Measurements from ENCODE around the gene ERG28. TPM values are rescaled to one million over a fixed set of nuclear protein-coding genes. Genes with fewer than 3 reads are reported as not detected.
"Not testable (repeated sequence)": the region's sequence is repeated elsewhere in the genome, so short reads cannot be mapped to it uniquely, and the experiment has no call there.

The ERG28 gene
- total and polyA plus RNA-seq, 2 experiments from 2014 or later = 12.7 to 60.7 TPM

- Histone ChIP-seq H3K36me3 (peaks cover 8% of the 10 kb centered on the region), H3K27me3 (no peaks in the 10 kb centered on the region), H3K27ac (no peak overlapping the region), H3K9me3 (ENCODE audit: low read depth) (no peaks in the 10 kb centered on the region), H3K4me3 (no peak overlapping the region), H3K4me1 (ENCODE audit: low read depth) (peaks cover 10% of the 10 kb centered on the region)
- TF ChIP-seq, protein P1, sequence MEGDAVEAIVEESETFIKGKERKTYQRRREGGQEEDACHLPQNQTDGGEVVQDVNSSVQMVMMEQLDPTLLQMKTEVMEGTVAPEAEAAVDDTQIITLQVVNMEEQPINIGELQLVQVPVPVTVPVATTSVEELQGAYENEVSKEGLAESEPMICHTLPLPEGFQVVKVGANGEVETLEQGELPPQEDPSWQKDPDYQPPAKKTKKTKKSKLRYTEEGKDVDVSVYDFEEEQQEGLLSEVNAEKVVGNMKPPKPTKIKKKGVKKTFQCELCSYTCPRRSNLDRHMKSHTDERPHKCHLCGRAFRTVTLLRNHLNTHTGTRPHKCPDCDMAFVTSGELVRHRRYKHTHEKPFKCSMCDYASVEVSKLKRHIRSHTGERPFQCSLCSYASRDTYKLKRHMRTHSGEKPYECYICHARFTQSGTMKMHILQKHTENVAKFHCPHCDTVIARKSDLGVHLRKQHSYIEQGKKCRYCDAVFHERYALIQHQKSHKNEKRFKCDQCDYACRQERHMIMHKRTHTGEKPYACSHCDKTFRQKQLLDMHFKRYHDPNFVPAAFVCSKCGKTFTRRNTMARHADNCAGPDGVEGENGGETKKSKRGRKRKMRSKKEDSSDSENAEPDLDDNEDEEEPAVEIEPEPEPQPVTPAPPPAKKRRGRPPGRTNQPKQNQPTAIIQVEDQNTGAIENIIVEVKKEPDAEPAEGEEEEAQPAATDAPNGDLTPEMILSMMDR (IDR thresholded peaks at IDR 0.05; ENCODE audit: low read depth, low read length) = no peak
- DNase-seq (ENCODE audit: low read depth in 1 of 2, low spot score in 1 of 2) = no peak
These were observed 41.4 kb upstream of the ERG28 start for GRCh38 chr14:75702122-75702521.

- Histone ChIP-seq H3K36me3 (peaks cover 4% of the 10 kb centered on the region), H3K9me3 (ENCODE audit: low read depth) (no peaks in the 10 kb centered on the region), H3K4me1 (ENCODE audit: low read depth) (peaks cover 10% of the 10 kb centered on the region), H3K4me3 (no peak overlapping the region), H3K27ac (no peak overlapping the region), H3K27me3 (no peaks in the 10 kb centered on the region)
- TF ChIP-seq, protein P1 (IDR thresholded peaks at IDR 0.05; ENCODE audit: low read depth, low read length) = no peak
- peak in 1 of 2 donors; percentile 13 for DNase-seq (ENCODE audit: low read depth in 1 of 2, low spot score in 1 of 2)
These were observed 39.6 kb upstream of the ERG28 start for GRCh38 chr14:75700295-75700694.

DNA sequence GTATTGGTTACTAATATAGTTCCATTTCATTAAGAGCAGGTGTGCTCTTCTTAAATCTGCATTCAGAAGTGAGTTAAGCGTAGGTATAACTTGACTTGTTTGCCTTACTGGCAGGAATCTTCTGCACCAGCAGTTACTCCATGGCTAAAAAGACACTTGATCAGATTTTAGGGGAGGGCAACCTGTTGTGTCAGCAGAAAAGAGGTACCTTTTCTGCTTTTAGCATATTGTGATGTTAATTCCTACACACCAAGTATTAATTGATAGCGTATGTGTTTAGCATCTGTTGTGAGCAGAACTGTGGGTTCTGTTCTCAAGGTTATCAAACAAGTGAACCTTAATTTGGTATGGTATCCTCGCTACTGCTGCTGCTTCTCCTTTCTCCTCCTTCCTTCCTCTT, 38.7 kb upstream of the ERG28 start:
- Histone ChIP-seq H3K4me3 (no peak overlapping the region), H3K27me3 (no peaks in the 10 kb centered on the region)
- TF ChIP-seq, protein P1 (IDR thresholded peaks at IDR 0.05; ENCODE audit: low read depth, low read length) = no peak

DNA sequence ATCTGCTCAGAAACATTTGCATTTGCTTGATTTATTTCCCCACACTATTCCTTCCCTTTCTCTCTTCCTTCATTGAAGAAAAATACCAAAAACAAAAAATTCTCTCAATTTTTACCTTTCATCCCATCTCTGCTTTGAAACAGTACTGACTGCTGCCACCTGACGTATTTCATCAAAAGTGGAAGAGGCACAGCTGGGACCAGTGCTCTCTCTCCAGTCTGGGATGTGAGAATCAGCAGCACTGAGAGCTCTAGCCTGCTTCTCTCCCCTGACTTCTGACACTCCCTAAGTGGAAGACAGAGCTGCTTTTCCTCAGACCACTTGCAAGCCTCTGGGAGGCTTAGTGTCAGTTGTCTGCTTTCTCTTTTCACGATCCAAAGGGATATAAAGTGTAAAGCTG, 37.2 kb upstream of the ERG28 start:
- H3K9me3 ChIP-seq (ENCODE audit: low read depth) = no peaks in the 10 kb centered on the region
- TF ChIP-seq, protein P1 (IDR thresholded peaks at IDR 0.05; ENCODE audit: low read depth, low read length) = no peak
- peaks cover 10% of the 10 kb centered on the region for H3K36me3 ChIP-seq
- no peak overlapping the region for H3K4me3 ChIP-seq
- H3K27me3 ChIP-seq = no peaks in the 10 kb centered on the region
- H3K27ac ChIP-seq = peak overlapping the region; percentile 47
- peaks cover 10% of the 10 kb centered on the region for H3K4me1 ChIP-seq (ENCODE audit: low read depth)
- DNase-seq (ENCODE audit: low read depth in 1 of 2, low spot score in 1 of 2) = peak in 1 of 2 donors; percentile 48

More for the DNA sequence above, 38.7 kb upstream of the ERG28 start:
- DNase-seq (ENCODE audit: low read depth in 1 of 2, low spot score in 1 of 2) = no peak
- no peak overlapping the region for H3K27ac ChIP-seq
- H3K4me1 ChIP-seq (ENCODE audit: low read depth) = peaks cover 10% of the 10 kb centered on the region
- H3K9me3 ChIP-seq (ENCODE audit: low read depth) = no peaks in the 10 kb centered on the region
- H3K36me3 ChIP-seq = peaks cover 7% of the 10 kb centered on the region

DNA sequence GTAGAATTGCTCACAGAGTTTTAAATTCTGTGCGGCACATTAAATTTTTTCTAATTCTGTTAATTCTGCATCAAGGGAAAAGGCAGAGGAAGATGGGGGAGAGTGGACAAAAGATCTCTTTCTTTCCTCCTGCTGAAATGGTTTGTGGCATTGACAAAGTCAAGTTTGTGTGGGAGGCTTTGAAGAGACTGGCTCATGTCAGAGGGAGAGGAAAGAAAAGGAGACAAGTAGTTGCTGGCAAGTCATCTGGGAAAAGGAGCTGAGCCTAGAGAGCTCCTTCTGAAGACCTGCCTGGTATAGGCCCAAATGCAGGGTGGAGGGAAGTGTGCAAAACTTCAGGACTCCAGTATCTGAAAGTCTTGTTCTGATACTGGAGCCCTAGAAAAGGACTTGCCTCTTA, 36.7 kb upstream of the ERG28 start:
- no peaks in the 10 kb centered on the region for H3K27me3 ChIP-seq
- H3K36me3 ChIP-seq = peaks cover 10% of the 10 kb centered on the region
- no peaks in the 10 kb centered on the region for H3K9me3 ChIP-seq (ENCODE audit: low read depth)
- TF ChIP-seq, protein P1 (IDR thresholded peaks at IDR 0.05; ENCODE audit: low read depth, low read length) = no peak
- peak overlapping the region; percentile 47 for H3K27ac ChIP-seq
- DNase-seq (ENCODE audit: low read depth in 1 of 2, low spot score in 1 of 2) = no peak
- H3K4me3 ChIP-seq = no peak overlapping the region
- H3K4me1 ChIP-seq (ENCODE audit: low read depth) = peaks cover 10% of the 10 kb centered on the region

- H3K36me3 ChIP-seq = peaks cover 30% of the 10 kb centered on the region
- H3K27me3 ChIP-seq; H3K4me3 ChIP-seq; H3K27ac ChIP-seq; DNase-seq (ENCODE audit: low read depth in 1 of 2, low spot score in 1 of 2); H3K9me3 ChIP-seq (ENCODE audit: low read depth): not testable (repeated sequence)
- peaks cover 10% of the 10 kb centered on the region for H3K4me1 ChIP-seq (ENCODE audit: low read depth)
These were observed 34.3 kb upstream of the ERG28 start for GRCh38 chr14:75695025-75695424.
